ENCODE measurements around the gene ANKRD50.

- TF ChIP-seq, protein P1, sequence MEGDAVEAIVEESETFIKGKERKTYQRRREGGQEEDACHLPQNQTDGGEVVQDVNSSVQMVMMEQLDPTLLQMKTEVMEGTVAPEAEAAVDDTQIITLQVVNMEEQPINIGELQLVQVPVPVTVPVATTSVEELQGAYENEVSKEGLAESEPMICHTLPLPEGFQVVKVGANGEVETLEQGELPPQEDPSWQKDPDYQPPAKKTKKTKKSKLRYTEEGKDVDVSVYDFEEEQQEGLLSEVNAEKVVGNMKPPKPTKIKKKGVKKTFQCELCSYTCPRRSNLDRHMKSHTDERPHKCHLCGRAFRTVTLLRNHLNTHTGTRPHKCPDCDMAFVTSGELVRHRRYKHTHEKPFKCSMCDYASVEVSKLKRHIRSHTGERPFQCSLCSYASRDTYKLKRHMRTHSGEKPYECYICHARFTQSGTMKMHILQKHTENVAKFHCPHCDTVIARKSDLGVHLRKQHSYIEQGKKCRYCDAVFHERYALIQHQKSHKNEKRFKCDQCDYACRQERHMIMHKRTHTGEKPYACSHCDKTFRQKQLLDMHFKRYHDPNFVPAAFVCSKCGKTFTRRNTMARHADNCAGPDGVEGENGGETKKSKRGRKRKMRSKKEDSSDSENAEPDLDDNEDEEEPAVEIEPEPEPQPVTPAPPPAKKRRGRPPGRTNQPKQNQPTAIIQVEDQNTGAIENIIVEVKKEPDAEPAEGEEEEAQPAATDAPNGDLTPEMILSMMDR (IDR thresholded peaks at IDR 0.05) = no peak
- TF ChIP-seq POLR2A (IDR thresholded peaks at IDR 0.05) = no peak
These were observed 20.7 kb downstream of the ANKRD50 start for GRCh38 chr4:124691801-124692200.

All from right lobe of liver (tissue), 4 donors.